Neural progenitor cell (in vitro differentiated cells): Measurements from ENCODE around the gene RAB23.

Source experiments
- CTCF ChIP-seq: fragments of 200-600 bp; sonication (generic); IDR thresholded peaks from 2 replicates; pipeline ENCODE4 v1.5.1; 2017; ENCODE audit warnings: antibody characterized with exemption, mild to moderate bottlenecking
- EZH2 ChIP-seq: fragments of 200-600 bp; sonication (generic); IDR thresholded peaks from 2 replicates; pipeline ENCODE4 v1.6.1; 2017; ENCODE audit warnings: antibody characterized with exemption, mild to moderate bottlenecking, moderate library complexity
- EZH2phosphoT487 ChIP-seq: fragments of 200-600 bp; sonication (generic); IDR thresholded peaks from 2 replicates; pipeline ENCODE4 v1.6.1; 2017; ENCODE audit warnings: antibody characterized with exemption

DNA sequence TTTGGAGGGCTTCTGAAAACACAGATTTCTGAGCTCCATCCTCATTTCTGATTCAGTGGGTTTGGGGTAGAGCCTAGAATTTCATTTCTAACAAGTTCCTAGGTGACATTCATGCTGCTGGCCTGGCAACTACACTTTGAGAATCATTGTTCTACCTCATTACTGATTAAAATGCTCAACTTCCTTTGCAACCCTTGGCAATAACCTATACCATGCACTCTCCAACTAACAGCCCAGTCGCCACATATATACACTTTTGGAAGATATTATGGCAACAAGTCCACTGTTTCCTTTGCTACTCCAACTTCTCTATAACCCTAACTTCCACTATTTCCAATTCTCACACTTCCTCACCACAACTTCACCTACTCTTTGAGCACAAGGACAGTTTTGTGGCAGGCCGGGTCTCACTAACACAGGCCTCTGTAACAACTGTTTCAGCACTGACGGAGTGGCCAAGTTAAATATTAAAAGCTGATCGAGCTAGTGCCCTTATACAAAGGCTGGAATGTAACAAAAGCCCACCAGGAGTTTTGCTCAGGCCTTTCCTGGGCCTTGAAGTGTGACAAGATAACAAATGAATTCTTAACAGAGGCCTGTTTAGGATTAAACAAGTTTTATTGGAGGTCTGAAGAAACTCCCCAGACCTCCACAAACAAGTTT is 32.1 kb upstream of the RAB23 start:
- TF ChIP-seq EZH2 (no peak), CTCF (no peak), EZH2phosphoT487 (no peak)
